NCI-H1048 (cell line): Measurements from ENCODE around the gene PNP.
A peak's percentile ranks its signal among the peaks of the same experiment; 100 is the strongest.
"Not testable (repeated sequence)": the region's sequence is repeated elsewhere in the genome, so short reads cannot be mapped to it uniquely, and the experiment has no call there.

Experiments
- DNase-seq: peaks from one replicate; lab custom pipeline; 2025; lab: John Stamatoyannopoulos, UW

Gene PNP

DNA sequence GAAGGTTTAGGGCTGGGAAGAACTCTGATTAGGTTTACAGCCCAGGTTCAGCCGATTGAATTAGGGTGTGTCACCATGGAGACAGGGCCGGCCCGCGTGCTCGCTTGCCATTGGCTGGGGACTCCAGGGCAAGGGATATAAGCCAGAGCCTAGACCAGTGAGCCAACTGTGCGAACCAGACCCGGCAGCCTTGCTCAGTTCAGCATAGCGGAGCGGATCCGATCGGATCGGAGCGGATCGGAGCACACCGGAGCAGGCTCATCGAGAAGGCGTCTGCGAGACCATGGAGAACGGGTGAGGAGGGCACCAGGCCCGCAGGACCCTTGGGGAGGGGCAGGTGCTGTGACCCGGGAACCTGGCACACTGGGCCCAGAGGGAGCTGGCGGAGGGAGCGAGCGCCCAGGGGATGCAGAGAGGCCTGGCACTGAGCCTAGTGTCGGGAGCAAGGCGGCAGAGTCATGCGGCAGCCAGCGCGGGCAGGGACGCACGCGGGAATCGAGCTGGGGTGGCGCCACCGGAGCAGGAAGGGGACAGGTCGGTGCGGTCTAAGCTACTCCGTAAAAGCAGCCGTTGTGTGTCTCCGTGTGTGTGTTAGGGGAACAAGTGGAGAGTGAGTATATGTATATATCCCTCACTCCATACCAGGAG is at the start of gene PNP:
TSS of gene PNP (plus strand) at position 165 of the 648 bp plus-strand sequence. CDS start at position 284, 119 bp downstream.
- DNase-seq = peak; percentile 82

DNA sequence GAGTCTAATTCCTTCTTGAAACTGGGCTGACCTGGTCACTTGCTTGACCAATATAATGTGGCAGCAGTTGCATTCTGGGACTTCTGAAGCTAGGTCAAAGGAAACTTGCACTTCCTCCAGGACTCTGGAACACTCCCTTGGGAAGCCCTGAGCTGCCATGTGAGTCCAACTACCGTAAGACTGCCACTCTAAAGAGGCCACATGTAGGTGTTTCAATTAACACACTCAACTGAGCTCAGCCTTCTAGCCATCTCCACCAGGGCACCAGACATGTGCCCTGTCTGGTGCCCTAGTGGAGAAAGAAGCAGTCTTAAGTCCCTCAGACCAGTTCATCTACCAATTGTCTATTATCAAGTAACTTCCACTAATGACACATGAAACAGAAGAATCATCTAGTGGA is 49.8 kb upstream of the PNP start:
- DNase-seq = no peak

DNA sequence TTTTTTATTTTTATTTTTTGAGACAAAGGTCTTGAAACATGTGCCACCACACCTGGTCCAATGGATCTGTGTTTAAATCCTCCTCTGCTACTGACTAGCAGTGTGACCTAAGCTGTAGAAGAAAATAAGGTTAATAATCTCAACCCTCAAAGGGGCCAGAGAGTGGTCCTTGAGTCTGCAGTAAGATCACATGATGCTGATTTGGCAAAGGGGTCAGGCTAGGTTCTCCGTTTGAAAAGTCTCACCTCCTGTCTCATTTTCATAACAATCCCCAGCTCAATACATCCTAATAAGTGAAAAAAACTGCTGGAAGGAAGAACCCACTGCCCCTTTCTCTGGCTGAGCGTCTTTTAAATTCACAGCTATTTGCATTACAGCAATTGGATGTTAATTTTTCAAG is 47.9 kb upstream of the PNP start:
- DNase-seq = no peak

DNA sequence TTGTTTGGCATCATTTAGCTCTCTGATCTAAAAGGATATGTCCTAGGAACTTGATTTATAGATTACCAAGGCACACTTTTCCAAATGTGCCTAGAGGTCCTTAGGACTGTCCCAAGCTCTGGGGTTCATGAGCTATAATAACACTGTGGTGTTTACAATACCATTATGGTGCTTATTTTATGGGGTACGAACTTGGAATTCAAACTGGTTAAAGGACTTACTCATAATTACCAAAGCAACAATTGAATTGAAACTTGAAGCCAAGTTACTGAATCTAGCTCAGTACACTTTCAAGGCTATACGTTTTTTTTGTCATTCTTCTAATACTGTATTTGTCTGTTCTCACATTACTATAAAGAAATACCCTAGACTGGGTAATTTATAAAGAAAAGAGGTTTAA is 46.3 kb upstream of the PNP start:
- no peak for DNase-seq

DNA sequence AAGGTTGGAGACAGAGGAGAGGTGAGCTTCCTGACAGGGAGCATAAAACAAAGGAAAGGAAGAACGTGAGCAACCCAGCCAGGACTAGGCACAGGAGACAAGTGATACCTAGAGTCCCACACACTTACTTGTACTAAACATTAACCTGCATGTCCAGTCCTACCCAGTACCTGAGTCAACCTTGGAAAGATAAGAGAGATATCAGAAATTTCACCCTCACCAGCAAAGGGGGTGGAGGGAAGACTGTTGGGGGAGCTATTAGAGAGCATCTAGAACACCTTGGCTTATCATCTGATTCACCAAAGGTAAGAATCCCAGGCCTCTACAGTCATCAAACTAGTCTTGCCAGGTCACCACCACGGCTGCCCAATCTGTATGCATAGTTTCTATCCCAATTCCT is 44.4 kb upstream of the PNP start:
- DNase-seq = no peak

DNA sequence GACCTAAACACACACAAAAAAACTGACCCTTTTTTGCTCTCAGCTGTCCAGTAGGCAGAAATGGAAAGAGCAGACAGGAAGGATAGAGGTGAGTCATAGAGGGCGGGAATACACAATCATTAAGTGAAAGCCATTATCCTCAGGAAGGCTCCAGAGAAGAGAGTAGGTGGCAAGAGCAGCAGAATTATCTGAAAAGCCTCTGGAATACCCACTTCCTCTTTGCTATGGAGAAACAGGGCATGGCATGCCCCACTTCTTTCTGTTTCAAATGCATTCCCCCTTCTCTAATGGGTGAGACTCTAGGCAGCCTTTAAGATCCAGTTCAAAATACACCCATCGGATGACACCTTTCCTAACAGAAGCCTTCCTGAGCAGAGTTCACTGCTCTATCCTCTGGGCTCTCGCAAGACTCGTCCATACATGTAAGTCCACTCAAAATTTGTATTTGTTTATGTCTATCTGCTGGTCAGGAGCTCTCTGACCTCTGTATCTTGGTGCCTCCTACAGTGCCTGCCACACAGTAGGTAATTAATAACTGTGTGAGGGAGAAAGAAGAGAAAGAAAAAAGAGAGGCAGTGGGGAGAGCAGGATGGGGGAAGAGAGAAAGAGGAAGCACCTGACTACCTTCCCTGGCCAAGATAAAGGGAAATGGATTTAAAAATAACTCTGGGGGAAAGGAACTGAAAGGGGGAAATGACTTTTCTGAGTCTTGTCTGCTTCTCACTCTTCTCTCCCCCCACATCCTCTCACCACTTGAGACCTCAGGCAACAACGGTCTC is 41.8 kb upstream of the PNP start:
- DNase-seq = no peak

DNA sequence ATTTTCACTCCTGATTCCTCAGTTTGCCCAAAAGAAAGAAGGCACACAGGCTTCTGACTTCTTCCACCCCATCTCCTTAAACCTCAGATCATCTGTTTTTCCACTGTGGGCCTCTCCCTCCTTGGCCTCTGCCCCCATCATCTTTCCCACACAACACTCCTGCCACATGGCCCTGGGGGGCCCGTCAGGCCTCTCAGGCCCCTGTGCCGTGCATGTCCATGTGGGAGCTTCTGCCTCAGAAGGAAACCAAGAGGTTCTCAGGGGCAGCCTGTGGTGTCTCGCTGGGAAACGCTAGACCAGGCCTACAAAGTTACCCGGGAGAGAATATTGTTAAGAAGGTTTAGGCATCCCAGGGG is 41.2 kb upstream of the PNP start:
- no peak for DNase-seq

DNA sequence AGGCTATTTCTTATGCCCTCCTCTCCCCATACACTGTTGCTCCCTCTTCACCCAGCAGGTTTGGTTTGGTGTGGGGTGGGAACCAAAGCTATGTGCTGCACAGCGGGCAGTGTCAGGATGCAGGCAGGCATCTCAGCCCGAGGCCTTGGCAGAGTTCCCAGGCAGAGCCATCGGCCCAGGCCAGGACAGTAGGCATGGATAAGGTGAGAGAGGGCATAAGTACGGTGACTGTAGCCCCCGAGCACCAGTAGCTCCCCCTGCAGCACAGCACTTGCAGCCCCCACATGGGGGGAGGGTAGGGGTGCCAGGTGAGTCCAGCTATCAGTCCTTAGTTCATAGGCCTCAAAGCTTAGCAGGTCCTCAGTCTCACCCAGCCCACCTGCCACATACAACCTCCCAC is 40.4 kb upstream of the PNP start:
- no peak for DNase-seq

DNA sequence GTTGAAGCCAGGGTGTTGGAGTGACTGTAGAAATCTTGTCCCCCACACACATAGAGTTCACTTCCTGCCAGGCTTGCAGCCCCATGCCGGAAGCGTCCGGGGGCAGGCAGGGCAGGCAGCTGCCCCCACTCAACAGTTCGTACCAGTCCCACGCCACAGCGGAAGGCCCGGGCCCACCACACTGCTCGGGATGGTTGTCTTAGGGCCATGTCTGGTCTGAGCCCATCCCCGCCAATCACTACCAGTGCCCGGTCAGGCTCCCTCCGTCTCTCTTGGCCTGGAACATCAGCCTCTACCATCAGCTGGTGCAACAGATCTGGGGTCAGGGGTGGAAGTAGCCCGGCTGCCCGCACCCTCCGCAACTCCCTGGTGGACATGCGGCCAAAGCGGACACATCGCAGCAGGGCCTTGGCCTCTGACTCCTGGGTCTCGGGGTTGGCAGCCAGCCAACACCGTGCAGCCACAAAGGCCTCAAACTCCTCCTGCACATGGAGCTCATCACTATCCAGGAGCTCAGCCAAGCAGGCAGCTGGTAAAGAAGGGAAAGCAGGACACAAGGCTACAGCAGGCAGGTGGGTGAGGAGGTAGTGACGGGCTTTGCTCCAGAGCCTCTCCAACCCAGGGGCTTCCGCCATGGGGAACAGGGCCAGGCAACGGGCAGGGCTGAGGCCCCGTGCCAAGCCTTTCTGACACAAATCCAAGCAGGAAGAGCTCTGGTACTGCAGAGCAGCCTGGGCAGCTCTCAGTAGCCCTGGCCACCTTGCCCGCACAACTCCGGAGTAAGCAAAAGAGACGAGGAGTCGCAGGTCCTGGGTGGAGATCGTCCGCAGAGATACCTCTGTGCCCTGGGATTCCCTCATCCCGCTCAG is 39.2 kb upstream of the PNP start:
- DNase-seq = no peak

DNA sequence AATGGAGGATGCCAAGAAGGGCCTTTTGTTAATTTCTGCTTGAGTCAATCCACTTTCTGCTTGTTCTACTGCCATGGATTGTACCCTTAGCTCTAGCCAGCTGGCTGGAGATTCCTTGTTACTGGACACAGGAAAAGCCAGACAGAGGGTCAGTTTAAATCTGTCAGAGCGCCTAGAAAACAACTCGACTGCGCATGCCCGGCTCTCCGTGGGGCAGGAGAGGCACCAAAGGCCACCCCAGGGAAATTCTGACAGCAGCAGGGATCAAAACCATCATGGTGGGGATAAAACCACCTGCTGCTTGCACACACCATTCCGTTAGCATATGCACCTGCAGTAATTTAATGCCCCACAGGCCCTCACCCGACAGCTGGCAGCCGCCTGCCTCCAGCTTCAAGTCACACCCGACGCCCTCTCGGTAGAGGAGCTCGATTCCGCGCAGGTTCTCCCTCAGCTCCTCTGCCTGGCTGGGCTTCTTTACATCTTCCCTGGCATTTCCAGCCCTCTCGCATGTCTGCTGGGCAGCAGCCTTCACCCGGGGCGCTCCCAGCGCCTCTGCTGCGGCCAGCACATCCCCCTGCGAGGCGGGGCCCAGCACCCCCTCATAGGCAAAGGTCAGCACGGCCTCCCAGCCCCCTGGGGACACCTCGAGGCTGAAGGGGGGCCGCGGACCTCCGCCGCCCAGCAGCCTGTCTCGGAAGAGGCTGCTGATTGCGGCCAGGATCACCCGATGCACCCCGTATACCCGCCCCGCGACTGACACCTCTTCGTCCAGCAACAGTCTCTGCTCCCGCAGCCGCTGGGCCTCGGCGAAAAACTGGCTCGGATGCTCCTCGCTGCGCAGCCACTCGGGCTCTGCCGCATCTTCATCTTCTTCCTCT is 34.3 kb upstream of the PNP start:
- no peak for DNase-seq

DNA sequence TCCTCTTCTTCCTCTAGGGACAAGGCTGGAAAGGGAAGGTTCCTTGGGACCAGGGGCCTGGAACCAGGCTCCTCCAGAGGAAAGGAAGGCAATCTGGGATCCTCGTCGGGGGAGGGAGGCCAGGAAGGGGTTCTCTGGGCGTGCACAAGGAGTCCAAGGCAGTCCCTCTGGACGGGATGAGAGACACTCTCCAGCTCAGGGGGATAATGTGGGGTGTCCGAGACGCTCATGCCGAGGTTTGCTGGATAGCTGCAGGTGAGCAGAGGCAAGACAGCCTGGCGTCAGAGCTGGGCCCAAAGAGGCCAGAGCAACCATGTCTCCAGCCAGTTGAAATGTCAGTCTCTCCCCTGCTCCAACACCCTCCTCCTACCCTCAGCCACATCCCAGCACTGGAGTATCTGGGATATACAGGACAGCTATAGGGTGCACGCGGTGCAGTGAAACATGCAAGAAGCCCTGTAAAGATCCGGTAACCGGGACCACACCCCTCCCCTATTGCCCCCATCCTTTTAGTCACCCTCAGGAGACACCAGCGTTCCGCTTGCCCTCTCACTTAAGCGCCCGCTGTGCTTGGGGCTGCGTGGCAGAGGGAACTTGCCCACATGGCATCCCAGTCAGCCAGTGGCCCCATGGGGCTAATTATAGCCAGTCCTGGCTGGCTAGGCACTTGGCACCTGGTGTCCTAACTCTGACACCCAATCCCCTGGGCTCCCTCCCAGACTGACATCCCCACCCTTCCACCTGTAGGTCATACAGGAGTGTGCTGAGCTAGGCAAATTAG is 33.4 kb upstream of the PNP start, which contains the start of gene KLHL33:
TSS of gene KLHL33 (minus strand) at position 585 of the 781 bp plus-strand sequence. CDS start at position 230, 355 bp downstream.
- DNase-seq = no peak

DNA sequence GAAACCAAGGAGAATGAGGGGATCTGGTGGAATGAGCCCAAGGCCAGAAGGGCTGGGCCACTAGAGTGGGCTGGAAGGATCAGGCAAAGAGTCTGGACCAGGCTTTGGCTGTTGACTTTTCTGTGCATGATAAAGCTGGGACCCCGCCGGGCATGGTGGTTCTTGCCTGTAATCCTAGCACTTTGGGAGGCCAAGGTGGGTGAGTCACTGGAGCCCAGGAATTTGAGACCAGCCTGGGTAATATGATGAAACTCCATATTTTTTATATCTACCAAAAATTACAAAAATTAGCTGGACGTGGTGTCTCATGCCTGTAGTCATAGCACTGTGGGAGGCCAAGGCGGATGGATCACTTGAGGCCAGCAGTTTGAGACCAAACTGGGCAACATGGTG is 32.8 kb upstream of the PNP start:
- DNase-seq = no peak

DNA sequence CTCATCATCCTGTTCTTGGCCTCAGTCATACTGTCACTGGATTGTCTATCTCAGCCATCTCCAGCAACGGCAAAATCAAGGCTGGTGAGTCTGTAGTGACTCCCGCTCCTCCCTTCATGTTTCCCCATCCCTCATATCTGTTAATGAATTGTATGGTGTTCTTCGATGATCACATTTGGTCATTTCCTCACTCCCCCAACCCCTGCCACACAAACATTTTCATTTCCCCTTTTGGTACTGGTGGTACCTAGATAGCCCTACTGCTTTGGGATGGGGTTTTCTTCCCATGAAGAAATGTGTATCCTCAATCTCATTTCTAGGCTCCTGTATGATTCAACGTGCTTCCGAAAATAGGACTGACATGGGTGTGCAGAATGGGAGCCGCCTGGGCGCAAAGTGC is 30.5 kb upstream of the PNP start:
- DNase-seq = no peak

DNA sequence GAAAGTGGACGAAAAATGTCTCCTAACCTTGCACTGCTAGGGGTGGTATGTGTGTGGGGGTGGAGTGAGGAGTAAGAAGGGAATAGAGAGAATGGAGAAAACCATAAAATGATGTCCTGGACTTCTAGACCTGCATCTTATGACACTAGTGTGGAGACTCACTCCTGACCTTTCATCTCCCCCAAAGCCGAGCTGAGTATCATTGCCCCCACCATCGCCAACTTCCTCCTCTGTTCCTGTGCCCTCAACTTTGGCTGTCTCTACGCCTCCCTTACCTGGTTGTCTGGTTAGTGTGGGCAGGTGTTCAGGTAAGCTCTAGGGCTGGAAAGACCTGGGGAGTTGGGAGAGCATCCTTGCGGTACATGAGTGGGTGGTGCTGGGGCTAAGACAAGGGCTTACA is 28.7 kb upstream of the PNP start:
- no peak for DNase-seq

DNA sequence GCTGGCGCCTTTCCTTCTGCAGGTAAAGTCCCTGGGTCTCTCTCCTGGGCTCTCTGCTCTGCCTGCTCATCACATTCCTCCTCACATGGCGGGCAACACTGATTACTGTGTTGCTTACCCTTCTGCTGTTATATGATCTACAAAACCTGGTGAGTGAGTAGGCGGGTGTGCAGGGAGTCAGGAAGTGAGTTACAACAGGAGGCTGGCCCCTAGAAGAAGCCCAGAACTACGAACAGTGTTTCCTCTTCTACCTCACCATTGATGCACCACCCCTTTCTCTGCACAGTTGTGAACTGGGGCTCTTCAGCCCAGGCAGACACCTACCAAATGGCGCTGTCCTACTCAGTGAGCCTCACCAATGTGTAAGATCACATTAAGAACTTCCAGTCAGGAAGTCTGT is 28.3 kb upstream of the PNP start:
- no peak for DNase-seq

DNA sequence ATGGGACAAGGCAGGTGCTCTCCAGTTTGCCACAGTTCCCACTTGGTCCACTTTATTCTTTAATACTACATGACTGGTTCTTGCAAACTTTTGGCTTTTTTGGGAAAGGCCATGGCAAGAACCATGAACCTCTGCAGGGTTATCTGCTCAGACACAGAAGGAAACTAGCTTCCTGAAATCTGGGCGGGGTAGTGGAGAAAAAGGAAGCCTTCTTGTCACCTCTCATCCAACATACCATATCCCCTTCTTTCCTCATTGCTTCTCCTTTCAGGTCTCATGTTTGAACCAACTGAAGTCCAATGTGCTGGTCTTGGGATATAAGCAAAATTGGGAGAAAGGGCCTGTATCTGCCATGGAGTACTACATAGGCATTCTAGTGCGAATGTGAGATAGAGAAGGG is 27.7 kb upstream of the PNP start:
- no peak for DNase-seq

DNA sequence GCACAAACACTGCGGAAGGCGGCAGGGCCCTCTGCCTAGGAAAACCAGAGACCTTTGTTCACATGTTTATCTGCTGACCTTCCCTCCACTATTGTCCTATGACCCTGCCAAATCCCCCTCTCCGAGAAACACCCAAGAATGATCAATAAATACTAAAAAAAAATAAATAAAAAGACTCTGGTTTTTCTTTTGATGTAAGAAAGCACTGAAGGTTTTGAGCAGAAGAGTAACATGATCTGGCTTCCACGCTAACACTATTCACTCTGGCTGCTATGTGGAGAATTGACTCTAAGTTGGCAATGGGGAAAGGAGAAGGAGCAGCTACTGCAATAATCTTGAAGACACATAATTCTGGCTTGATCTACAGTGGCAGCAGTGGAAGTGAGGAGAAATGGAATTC is 25.6 kb upstream of the PNP start:
- DNase-seq = not testable (repeated sequence)

DNA sequence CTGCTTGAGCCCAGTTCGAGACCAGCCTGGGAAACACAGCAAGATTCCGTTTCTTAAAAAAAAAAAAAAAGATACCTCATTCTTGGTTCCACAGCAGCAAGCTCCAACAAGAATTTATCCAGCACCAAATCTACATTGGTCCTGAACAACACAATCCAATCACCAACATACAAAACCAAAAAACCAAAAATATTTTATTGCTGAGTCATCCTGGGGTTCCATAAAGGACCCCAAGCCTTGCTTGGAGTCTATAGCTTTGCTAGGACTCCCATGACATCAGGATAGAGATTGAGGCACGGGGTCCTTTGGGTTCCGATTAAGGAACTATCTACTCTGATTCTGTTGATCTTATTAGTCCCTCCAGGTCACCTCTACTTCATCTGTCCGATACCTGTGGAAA is 22.3 kb upstream of the PNP start:
- no peak for DNase-seq

DNA sequence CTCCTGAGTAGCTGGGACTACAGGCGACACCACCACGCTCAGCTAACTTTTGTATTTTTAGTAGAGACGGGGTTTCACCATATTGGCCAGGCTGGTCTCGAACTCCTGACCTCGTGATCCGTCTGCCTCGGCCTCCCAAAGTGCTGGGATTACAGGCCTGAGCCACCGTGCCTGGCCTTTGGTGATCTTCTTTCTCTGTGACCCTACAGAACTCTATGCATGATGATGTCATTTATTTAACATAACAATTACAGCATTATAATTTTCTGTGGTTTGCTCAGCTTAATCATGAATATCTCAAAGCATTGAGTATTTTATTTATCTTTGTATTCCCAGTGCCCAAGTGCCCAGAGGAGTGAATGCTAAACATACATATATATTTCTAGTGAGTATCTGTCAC is 16.4 kb upstream of the PNP start:
- not testable (repeated sequence) for DNase-seq

DNA sequence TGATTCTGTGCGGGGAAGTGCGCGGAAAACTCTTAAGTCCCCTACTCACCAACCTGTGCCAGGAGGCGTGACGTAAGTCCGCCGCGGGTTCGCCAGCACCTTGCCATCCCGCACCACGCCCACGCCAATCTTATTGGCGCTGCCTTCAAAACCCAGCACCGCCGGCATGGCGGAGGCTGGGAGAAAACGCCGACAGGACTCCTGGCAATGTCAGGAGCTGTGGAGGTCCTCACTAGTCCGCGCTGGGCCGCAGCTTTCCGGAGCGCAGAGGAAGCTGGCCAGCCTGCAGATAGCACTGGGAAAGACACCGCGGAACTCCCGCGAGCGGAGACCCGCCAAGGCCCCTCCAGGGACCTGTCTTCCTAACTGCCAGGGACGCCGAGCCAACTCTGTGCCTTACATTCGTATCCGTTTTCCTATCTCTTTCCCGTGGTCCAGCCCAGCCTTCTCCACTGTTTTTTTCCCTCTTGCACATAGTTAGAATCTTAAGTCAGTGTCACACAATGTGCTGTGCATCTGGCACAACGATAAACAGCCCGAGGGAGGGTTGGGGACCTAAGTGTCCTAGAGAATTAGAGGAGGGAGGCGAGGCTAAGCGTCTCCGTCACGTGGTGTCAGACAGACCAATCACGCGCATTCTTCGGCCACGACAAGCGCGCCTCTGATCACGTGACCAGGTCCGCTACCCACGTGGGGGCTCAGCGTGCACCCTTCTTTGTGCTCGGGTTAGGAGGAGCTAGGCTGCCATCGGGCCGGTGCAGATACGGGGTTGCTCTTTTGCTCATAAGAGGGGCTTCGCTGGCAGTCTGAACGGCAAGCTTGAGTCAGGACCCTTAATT is 14.5 kb upstream of the PNP start, which contains the start of the genes APEX1 and OSGEP:
TSS of gene APEX1 (plus strand) at position 711 of the 839 bp plus-strand sequence. CDS start 420 bp downstream, outside the sequence.
TSS of gene OSGEP (minus strand) at position 297 of the 839 bp plus-strand sequence. CDS start at position 168, 129 bp downstream.
- DNase-seq = peak; percentile 99
